GM21390 (cell line): ENCODE measurements around the gene TMEM26.
A peak's percentile ranks its signal among the peaks of the same experiment; 100 is the strongest.
"Not testable (repeated sequence)": the region's sequence is repeated elsewhere in the genome, so short reads cannot be mapped to it uniquely, and the experiment has no call there.

Experiments
- ATAC-seq: cut with Tn5 transposase; IDR thresholded peaks from one replicate; pipeline ENCODE4 v1.9.1; 2021; ENCODE audit not compliant: unreplicated experiment

The TMEM26 gene

GRCh38 chr10:61400524-61400923 is 52.7 kb downstream of the TMEM26 start:
- ATAC-seq = no peak

- ATAC-seq = no peak
Observed at GRCh38 chr10:61399406-61399805, 53.8 kb downstream of the TMEM26 start.

DNA sequence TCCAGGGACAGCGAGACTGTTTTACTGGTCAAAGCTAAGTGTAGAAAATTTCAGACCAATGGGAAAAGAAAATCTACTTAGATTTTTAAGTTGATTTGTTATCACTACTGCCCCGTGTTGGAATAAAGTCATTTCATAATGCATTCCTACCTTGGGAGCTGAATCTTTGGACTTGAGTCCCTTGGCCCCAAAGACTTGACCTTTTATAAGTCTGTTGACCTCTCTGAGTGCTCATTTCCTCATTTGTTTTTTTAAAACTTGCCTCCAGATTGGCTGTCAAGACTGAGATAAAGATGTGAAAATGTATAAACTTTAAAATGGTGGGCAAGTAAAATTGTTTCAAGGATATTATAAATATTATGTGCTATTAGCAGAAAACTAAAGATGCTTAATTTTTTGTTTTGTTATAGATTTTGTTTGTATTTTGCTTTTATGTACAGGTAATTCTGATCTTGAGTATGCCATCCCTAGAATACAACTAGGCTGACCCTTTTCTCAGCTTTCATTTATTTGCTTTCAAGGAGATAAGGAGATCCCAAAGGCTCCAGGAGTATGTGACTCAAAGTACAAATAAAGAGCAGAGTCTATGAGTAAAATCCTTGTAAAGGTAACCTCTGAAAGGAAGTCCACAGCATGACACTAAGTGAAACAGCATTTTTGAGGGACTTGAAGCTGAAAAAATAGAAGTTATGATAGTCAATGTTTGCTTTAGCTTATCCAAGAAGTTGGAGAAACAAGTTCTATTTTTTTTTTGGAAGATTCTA is 54.6 kb downstream of the TMEM26 start:
- ATAC-seq = no peak

GRCh38 chr10:61397175-61397986 is 55.8 kb downstream of the TMEM26 start:
- peak; percentile 71 for ATAC-seq

DNA sequence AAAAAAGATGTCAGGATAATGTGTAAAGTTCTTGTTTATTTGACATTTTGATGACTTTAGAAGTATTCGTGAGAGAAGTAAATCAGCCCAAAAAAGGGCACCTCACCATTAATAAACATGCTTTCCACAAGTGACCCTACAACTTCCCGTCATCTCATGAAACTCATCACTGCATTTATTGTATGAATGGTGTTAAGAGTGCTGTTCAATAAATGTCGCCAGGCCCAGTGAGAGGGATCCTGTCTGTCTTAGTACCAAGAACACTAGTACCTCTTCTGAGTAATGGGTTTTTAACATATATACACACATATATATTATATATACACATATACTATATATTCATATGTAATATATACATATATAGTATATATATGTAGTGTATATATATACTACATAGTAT is 61.9 kb downstream of the TMEM26 start:
- peak; percentile 33 for ATAC-seq

DNA sequence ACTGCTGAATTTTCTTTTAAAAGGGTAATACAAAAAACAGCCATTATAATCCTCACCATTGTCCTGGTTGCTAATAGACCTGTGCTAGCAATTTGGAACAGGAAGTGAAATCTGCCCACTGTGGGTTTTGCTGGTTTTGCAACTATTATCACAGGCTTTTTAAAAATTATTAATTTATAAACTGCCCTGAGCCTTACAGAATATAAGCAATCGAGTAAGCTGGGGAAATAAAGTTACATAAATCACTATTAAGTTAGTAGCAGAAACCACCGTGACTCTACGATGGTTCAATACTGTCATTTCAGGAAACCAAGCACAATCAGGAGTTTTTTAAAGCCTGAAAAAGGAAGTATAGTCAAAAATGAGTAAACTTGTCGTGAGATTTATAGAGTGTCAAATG is 62.3 kb downstream of the TMEM26 start:
- ATAC-seq = peak; percentile 85

- no peak for ATAC-seq
Observed at GRCh38 chr10:61389887-61390286, 63.3 kb downstream of the TMEM26 start.

- not testable (repeated sequence) for ATAC-seq
Observed at GRCh38 chr10:61388986-61389385, 64.2 kb downstream of the TMEM26 start.

GRCh38 chr10:61385231-61386001 is 67.8 kb downstream of the TMEM26 start:
- no peak for ATAC-seq

- not testable (repeated sequence) for ATAC-seq
Observed at GRCh38 chr10:61381153-61381552, 72.0 kb downstream of the TMEM26 start.

DNA sequence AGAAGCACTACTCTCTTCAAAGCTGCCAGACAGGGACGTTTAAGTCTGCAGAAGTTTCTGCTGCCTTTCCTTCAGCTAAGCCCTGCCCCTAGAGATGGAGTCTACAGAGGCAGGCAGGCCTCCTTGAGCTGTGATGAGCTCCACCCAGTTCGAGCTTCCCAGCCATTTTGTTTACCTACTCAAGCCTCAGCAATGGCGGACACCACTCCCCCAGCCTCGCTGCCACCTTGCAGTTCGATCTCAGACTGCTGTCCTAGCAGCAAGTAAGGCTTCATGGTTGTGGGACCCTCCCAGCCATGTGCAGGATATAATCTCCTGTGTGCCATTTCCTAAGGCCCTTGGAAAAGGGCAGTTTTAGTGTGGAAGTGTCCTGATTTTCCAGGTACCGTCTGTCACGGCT is 74.3 kb downstream of the TMEM26 start:
- no peak for ATAC-seq

DNA sequence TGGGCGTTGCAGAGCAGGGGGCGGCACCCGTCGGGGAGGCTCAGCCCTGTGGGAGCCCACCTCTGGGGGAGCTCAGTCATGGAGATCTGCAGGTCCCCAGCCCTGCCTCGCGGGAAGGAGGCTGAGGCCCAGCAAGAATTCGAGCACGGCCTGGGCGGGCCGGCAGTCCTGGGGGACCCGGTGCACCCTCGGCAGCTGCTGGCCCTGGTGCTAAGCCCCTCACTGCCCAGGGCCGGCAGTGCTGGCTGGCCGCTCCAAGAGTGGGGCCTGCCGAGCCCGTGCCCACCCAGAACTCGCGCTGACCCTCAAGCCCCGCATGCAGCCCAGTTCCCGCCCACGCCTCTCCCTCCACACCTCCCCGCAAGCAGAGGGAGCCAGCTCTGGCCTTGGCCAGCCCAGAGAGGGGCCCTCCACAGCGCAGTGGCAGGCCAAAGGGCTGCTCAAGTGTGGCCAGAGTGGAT is 76.2 kb downstream of the TMEM26 start:
- no peak for ATAC-seq

DNA sequence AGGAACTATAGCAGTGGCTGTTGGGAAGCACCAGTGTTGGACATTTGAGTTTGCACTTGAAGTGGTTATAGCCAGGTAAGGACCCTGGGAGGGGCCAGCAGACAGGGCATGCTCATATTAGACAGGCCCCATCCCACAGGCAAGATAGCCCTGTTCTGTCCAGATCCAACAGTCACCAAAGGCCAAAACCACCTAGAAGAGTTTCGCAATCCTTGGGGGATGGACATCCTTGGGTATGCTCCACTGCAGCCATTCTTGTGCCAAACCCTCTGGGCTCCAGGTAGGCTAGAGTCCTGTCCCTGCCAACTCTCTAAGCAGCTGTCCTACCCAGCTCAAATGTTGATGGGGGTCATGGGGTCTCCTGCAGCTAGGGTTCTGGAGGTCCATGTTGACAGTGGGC is 76.8 kb downstream of the TMEM26 start:
- no peak for ATAC-seq

DNA sequence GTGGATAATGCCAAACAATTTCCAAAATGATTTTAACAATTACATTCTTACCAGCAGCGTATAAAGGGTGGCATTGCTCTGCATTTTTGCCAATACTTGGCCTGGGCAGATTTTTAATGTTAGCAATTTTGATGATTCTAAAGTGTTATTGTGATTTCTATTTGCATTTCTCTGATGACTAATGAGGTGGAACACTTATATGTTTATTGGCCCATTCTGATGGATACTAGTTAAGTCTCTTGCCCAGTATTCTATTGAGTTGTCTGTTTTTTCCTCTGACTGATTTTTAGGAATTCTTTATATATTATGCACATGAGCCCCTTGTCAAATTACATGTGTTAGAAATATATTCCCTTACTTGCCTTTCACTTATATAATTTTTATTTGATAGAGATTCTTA is 86.8 kb downstream of the TMEM26 start:
- no peak for ATAC-seq

DNA sequence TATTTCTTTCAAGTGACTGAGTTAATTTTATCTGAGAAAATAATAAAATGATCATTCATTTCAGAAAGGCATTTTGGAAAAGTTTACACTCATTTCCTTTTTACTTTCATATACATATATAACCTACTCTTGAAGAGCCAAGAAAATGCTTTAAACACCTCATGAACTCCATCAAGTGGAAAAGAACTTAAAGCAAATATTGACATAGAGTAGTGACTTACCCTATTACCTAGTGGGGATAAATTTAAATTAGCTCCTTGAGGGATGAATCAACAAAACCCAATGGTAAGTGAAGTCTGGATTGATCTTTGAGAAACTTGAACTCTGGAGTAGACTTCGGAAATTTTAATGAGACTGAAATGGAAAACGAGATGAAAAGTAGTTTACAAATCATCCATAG is 88.6 kb downstream of the TMEM26 start:
- no peak for ATAC-seq

- ATAC-seq = no peak
Observed at GRCh38 chr10:61363006-61363405, 90.2 kb downstream of the TMEM26 start.

GRCh38 chr10:61359452-61359851 is 93.7 kb downstream of the TMEM26 start:
- ATAC-seq = no peak

DNA sequence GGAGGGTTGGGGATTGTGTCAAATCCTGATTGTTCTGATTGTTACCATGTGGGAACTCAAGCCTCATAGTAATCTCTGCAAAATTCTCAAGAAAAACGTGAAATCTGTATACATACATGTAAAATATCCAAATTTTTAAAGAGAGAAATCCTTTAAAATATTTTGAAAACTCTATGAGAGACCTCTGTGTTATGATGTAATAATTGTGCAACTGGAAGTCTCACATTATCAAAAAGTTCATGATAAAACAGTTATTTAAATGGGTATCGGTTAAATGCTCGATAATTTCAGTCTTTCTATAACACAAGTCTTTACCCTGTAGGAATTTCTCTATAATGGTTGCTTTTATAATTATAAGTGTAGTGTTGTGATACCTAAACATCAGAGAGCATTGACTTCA is 95.5 kb downstream of the TMEM26 start:
- no peak for ATAC-seq
